Mesenchymal stem cell (in vitro differentiated cells and primary cell): Measurements from ENCODE around the gene GRXCR1.

ENCODE experiments used
- DNase-seq: peaks from one replicate; pipeline ENCODE4 v3.0.0-alpha.2; 2013
- H2AFZ ChIP-seq: one replicate; pipeline ENCODE4 v1.6.1; 2013; ENCODE audit warnings: low read depth, mild to moderate bottlenecking, control low read depth, inconsistent platforms, low read length, moderate library complexity
- H2AK5ac ChIP-seq: 2 replicates; pipeline ENCODE4 v1.6.1; 2013; ENCODE audit warnings: low read length, moderate library complexity, mild to moderate bottlenecking, inconsistent platforms; ENCODE audit not compliant: severe bottlenecking
- H2BK120ac ChIP-seq: one replicate; pipeline ENCODE4 v1.6.1; 2013; ENCODE audit warnings: low read depth, mild to moderate bottlenecking, inconsistent platforms, low read length, moderate library complexity
- H2BK12ac ChIP-seq, 2 experiments: one replicate each; pipeline ENCODE4 v1.6.1; 2013; ENCODE audit warnings: inconsistent platforms in 2 of 2, low read length in 2 of 2, mild to moderate bottlenecking in 2 of 2, moderate library complexity in 2 of 2, control low read depth in 1 of 2
- H2BK15ac ChIP-seq: one replicate; pipeline ENCODE4 v1.6.1; 2013; ENCODE audit warnings: mild to moderate bottlenecking, low read depth, inconsistent platforms; ENCODE audit not compliant: poor library complexity, severe bottlenecking
- H2BK5ac ChIP-seq: 2 replicates; pipeline ENCODE4 v1.6.1; 2013; ENCODE audit warnings: low read depth, mild to moderate bottlenecking, low read length, control low read depth, inconsistent platforms; ENCODE audit not compliant: poor library complexity, severe bottlenecking
- H3K14ac ChIP-seq, 2 experiments: one replicate each; pipeline ENCODE4 v1.6.1; 2013; ENCODE audit warnings: inconsistent platforms in 2 of 2, low read length in 2 of 2, control low read depth in 1 of 2, mild to moderate bottlenecking in 1 of 2, moderate library complexity in 1 of 2
- H3K18ac ChIP-seq, 2 experiments: one replicate each; pipeline ENCODE4 v1.6.1; 2013; ENCODE audit warnings: inconsistent platforms in 2 of 2, low read length in 2 of 2, control low read depth in 1 of 2, low read depth in 1 of 2, mild to moderate bottlenecking in 1 of 2
- H3K23ac ChIP-seq, 2 experiments: one replicate each; pipeline ENCODE4 v1.6.1; 2013; ENCODE audit warnings: inconsistent platforms in 2 of 2, low read length in 2 of 2, mild to moderate bottlenecking in 2 of 2, moderate library complexity in 2 of 2, control low read depth in 1 of 2
- H3K27ac ChIP-seq: 2 replicates; pipeline ENCODE4 v1.5.1; 2013; ENCODE audit warnings: mild to moderate bottlenecking, moderate library complexity, low read length, control low read depth, inconsistent platforms; ENCODE audit not compliant: poor library complexity, severe bottlenecking
- H3K27me3 ChIP-seq, 2 experiments: 2 replicates each; pipeline versions ENCODE4 v1.6.1 to v1.7.0; 2013; ENCODE audit warnings: low read length in 2 of 2, mild to moderate bottlenecking in 2 of 2, moderate library complexity in 2 of 2, control low read depth in 1 of 2, inconsistent platforms in 1 of 2; ENCODE audit not compliant: control insufficient read depth in 1 of 2, insufficient read depth in 1 of 2
- H3K36me3 ChIP-seq, 2 experiments: 2 replicates each; pipeline versions ENCODE4 v1.6.1 to v1.7.0; 2013; ENCODE audit warnings: low read length in 2 of 2, control low read depth in 1 of 2, inconsistent platforms in 1 of 2, low read depth in 1 of 2, mild to moderate bottlenecking in 1 of 2; ENCODE audit not compliant: insufficient read depth in 2 of 2, control insufficient read depth in 1 of 2
- H3K4ac ChIP-seq, 2 experiments: one replicate each; pipeline ENCODE4 v1.6.1; 2013; ENCODE audit warnings: inconsistent platforms in 2 of 2, low read length in 2 of 2, mild to moderate bottlenecking in 2 of 2, moderate library complexity in 2 of 2, control low read depth in 1 of 2, low read depth in 1 of 2
- H3K4me1 ChIP-seq: 2 replicates; pipeline ENCODE4 v1.6.1; 2013; ENCODE audit warnings: low read depth, low read length, control low read depth; ENCODE audit not compliant: control insufficient read depth, insufficient read depth
- H3K4me2 ChIP-seq: 2 replicates; pipeline ENCODE4 v1.6.1; 2013; ENCODE audit warnings: low read length, mild to moderate bottlenecking, inconsistent platforms; ENCODE audit not compliant: poor library complexity, severe bottlenecking
- H3K4me3 ChIP-seq, 2 experiments: 2 replicates each; pipeline versions ENCODE4 v1.5.1 to v1.7.0; 2013; ENCODE audit warnings: low read length in 2 of 2, mild to moderate bottlenecking in 2 of 2, control low read depth in 1 of 2, low read depth in 1 of 2; ENCODE audit not compliant: insufficient read depth in 1 of 2
- H3K79me1 ChIP-seq: replicated peaks from 2 replicates; pipeline ENCODE4 v1.6.1; 2013; ENCODE audit warnings: mild to moderate bottlenecking, control low read depth, low read length, inconsistent platforms; ENCODE audit not compliant: poor library complexity, severe bottlenecking
- H3K9ac ChIP-seq: 2 replicates; pipeline ENCODE4 v1.7.0; 2013; ENCODE audit warnings: mild to moderate bottlenecking, low read length, moderate library complexity
- H3K9me3 ChIP-seq: 2 replicates; pipeline ENCODE4 v1.7.0; 2013; ENCODE audit warnings: mild to moderate bottlenecking, low read length; ENCODE audit not compliant: control insufficient read depth
- H4K8ac ChIP-seq: one replicate; pipeline ENCODE4 v1.6.1; 2013; ENCODE audit warnings: inconsistent platforms, mild to moderate bottlenecking, low read length, moderate library complexity
- H4K91ac ChIP-seq: one replicate; pipeline ENCODE4 v1.6.1; 2013; ENCODE audit warnings: mild to moderate bottlenecking, low read length, inconsistent platforms
- WGBS: methylation state at CpG from one replicate; pipeline ENCODE4 v1.1.7; 2013; ENCODE audit warnings: mixed read lengths; 5-methylcytosine and 5-hydroxymethylcytosine counted together

Gene GRXCR1

DNA sequence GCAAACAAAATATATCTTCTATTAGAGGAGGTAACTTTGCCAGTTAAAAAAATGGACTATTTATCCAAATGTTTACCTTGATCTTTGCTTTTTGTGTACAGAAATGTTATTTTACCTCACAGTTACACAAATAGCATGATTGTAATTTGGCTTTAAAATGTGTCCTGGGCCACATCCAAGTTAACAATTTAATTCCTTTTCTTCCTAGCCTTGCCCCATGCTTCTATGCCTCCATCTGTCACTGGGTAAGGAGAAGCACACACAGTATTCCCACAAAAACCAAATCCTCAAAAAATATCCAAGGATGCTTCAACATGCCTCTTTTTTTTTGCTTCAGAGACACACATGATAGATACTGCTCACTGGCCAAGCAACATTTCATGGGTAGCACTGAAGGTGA, 30.9 kb downstream of the GRXCR1 start:
- no peak overlapping the region for H3K4me2 ChIP-seq
- no peak overlapping the region for H3K4me3 ChIP-seq
- H2BK12ac ChIP-seq = no peak overlapping the region
- no peak for DNase-seq
- H3K27me3 ChIP-seq = no peaks in the 10 kb centered on the region
- H4K8ac ChIP-seq = no peak overlapping the region
- H3K27ac ChIP-seq = no peak overlapping the region
- H3K23ac ChIP-seq = no peak overlapping the region
- H3K79me1 ChIP-seq = no peaks in the 10 kb centered on the region
- no peak overlapping the region for H3K18ac ChIP-seq
- no peak overlapping the region for H3K14ac ChIP-seq
- no peaks in the 10 kb centered on the region for H3K9me3 ChIP-seq
- no peak overlapping the region for H2BK120ac ChIP-seq
- no peak overlapping the region for H2BK5ac ChIP-seq
- H2AFZ ChIP-seq = no peak overlapping the region
- no peak overlapping the region for H3K4ac ChIP-seq
- H2AK5ac ChIP-seq = no peak overlapping the region
- no peak overlapping the region for H3K9ac ChIP-seq
- H4K91ac ChIP-seq = no peak overlapping the region
- no peaks in the 10 kb centered on the region for H3K4me1 ChIP-seq
- H3K36me3 ChIP-seq = no peaks in the 10 kb centered on the region
- H2BK15ac ChIP-seq = no peak overlapping the region

DNA sequence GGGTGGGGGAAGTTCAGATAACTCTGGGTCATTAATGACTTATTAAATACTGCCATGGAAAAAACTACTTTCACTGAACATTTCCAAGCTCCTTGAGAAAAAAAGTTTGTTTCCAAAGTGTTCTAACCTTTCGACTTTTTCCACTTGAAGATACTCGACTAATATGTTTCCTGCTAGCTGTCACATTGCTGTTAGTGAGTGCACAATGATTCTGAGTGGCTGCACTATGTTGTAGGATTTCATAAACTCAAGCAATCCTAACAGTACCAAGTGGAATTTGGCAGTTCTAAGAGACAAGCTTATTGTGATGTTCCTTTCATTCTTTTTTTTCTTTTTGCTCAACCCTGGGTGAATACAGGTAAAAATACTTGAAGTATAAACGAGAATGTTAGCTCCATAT, 33.4 kb downstream of the GRXCR1 start:
- Histone ChIP-seq H2BK5ac (no peak overlapping the region), H4K91ac (no peak overlapping the region), H3K18ac (no peak overlapping the region), H3K4ac (no peak overlapping the region), H3K23ac (no peak overlapping the region), H3K4me2 (no peak overlapping the region), H3K36me3 (no peaks in the 10 kb centered on the region), H2BK12ac (no peak overlapping the region), H3K27ac (no peak overlapping the region), H3K9ac (no peak overlapping the region), H4K8ac (no peak overlapping the region), H3K9me3 (no peaks in the 10 kb centered on the region), H3K27me3 (no peaks in the 10 kb centered on the region), H2BK15ac (no peak overlapping the region), H2BK120ac (no peak overlapping the region), H3K4me3 (no peak overlapping the region), H3K4me1 (no peaks in the 10 kb centered on the region), H3K79me1 (no peaks in the 10 kb centered on the region), H3K14ac (no peak overlapping the region), H2AK5ac (no peak overlapping the region), H2AFZ (no peak overlapping the region)
- DNase-seq = no peak
- WGBS = 47% methylated on average over 2 of the region's 3 CpGs

DNA sequence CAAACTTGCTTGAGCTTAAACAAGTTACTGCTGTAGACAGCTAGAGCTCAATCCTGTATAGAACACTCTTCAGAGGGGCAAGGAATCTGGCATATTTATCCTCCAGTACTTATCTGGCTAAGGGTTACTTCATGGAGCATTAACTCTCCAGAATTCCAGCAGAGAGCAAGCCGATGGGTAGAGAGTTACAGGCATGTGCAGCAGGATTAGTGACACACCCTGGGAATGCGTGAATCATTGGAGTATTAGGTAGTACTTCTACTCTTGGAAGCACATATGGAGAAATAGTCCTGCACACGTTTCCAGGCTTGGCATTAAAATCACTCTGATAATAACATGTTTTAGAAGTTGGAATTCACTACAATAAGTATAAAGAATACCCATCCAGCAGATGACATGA, 35.4 kb downstream of the GRXCR1 start:
- 88% methylated on average over 2 of the region's 3 CpGs for WGBS
- no peak overlapping the region for H2AFZ ChIP-seq
- H3K4ac ChIP-seq = no peak overlapping the region
- no peaks in the 10 kb centered on the region for H3K4me1 ChIP-seq
- H3K36me3 ChIP-seq = no peaks in the 10 kb centered on the region
- H3K27ac ChIP-seq = no peak overlapping the region
- no peaks in the 10 kb centered on the region for H3K9me3 ChIP-seq
- H3K27me3 ChIP-seq = no peaks in the 10 kb centered on the region
- no peak overlapping the region for H2BK120ac ChIP-seq
- H3K79me1 ChIP-seq = no peaks in the 10 kb centered on the region
- H4K91ac ChIP-seq = no peak overlapping the region
- no peak overlapping the region for H3K14ac ChIP-seq
- no peak for DNase-seq
- H2BK12ac ChIP-seq = no peak overlapping the region
- H3K9ac ChIP-seq = no peak overlapping the region
- no peak overlapping the region for H2AK5ac ChIP-seq
- H2BK5ac ChIP-seq = no peak overlapping the region
- H3K23ac ChIP-seq = no peak overlapping the region
- H4K8ac ChIP-seq = no peak overlapping the region
- H2BK15ac ChIP-seq = no peak overlapping the region
- H3K18ac ChIP-seq = no peak overlapping the region
- no peak overlapping the region for H3K4me3 ChIP-seq
- no peak overlapping the region for H3K4me2 ChIP-seq

GRCh38 chr4:42928582-42928981, 36.1 kb downstream of the GRXCR1 start:
- Histone ChIP-seq H2BK5ac (no peak overlapping the region), H3K4me1 (no peaks in the 10 kb centered on the region), H3K27me3 (no peaks in the 10 kb centered on the region), H3K79me1 (no peaks in the 10 kb centered on the region), H3K4me3 (no peak overlapping the region), H4K8ac (no peak overlapping the region), H2BK120ac (no peak overlapping the region), H2AK5ac (no peak overlapping the region), H3K18ac (no peak overlapping the region), H3K36me3 (no peaks in the 10 kb centered on the region), H4K91ac (no peak overlapping the region), H2AFZ (no peak overlapping the region), H3K4me2 (no peak overlapping the region), H3K9me3 (no peaks in the 10 kb centered on the region), H3K27ac (no peak overlapping the region), H2BK12ac (no peak overlapping the region), H3K23ac (no peak overlapping the region), H3K4ac (no peak overlapping the region), H3K9ac (no peak overlapping the region), H3K14ac (no peak overlapping the region), H2BK15ac (no peak overlapping the region)
- DNase-seq = no peak
